ENCODE data around the gene DLX1. TPM values are rescaled to one million over a fixed set of nuclear protein-coding genes. Genes with fewer than 3 reads are reported as not detected.

DLX1 gene
- total and polyA plus RNA-seq, 9 of the 15 experiments (the other 6 are each of a cell fraction or from before 2014, with no cell fraction given), result 1.9 to 26.2 (median 9.6) TPM

DNA sequence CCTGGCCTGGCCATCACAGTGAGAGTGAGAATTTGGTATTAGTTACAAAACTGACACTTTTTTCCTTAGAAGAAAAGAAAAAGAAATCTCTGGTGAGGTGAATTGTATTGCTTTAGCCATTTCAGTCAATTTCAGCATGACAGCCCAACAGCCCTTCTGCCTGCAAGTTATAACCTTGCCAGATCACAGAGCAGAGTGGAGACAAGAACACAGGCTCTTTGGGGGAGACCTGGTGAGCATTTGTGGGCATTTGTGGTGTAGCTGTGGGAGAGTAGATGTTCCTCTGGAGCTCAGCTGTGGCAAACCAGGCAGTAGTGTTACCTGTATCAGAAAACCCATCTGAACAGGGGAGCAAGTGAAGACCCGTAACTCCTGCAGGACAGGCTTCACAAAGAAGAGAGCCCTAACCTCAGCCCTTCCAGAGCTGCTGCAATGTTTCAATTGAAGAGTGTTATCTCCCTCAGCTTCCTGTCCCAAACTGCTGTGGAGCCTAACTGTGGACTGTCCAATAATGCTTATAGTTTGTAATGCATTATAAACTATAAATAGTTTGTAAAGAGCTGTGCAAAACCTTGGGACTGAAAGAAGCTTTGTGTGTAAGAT is 22.8 kb upstream of the DLX1 start (continued):
- TF ChIP-seq ZBTB17 (CRISPR knock-in tag; IDR thresholded peaks at IDR 0.05), result 0 out of 2 replicates have a peak, but pooled peaks have one; percentile 23
- no peak for TF ChIP-seq ZNF699 (CRISPR knock-in tag; IDR thresholded peaks at IDR 0.05; ENCODE audit: insufficient replicate concordance)
- TF ChIP-seq DPF2 (IDR thresholded peaks at IDR 0.05), result no peak
- TF ChIP-seq POLR3G (IDR thresholded peaks at IDR 0.05; ENCODE audit: extremely low read depth, insufficient read length, insufficient replicate concordance), result no peak
- TF ChIP-seq, protein P1, sequence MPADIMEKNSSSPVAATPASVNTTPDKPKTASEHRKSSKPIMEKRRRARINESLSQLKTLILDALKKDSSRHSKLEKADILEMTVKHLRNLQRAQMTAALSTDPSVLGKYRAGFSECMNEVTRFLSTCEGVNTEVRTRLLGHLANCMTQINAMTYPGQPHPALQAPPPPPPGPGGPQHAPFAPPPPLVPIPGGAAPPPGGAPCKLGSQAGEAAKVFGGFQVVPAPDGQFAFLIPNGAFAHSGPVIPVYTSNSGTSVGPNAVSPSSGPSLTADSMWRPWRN (IDR thresholded peaks at IDR 0.05; ENCODE audit: low read depth), result no peak
- TF ChIP-seq, protein P2, sequence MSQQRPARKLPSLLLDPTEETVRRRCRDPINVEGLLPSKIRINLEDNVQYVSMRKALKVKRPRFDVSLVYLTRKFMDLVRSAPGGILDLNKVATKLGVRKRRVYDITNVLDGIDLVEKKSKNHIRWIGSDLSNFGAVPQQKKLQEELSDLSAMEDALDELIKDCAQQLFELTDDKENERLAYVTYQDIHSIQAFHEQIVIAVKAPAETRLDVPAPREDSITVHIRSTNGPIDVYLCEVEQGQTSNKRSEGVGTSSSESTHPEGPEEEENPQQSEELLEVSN (IDR thresholded peaks at IDR 0.05; ENCODE audit: borderline replicate concordance in 1 of 2, extremely low read depth in 1 of 2, insufficient read depth in 1 of 2, insufficient read length in 1 of 2, low read depth in 1 of 2, low read length in 1 of 2, poor library complexity in 1 of 2, severe bottlenecking in 1 of 2), result no peak
- no peak for TF ChIP-seq LEF1 (IDR thresholded peaks at IDR 0.05)
- peak in 1 of 2 experiments; percentile 18; a peak in 1 of 4 replicates for TF ChIP-seq MAZ (CRISPR knock-in tag; conservative IDR thresholded peaks at IDR 0.05 in 1 of 2, IDR thresholded peaks at IDR 0.05 in 1 of 2)
- TF ChIP-seq, protein P3, sequence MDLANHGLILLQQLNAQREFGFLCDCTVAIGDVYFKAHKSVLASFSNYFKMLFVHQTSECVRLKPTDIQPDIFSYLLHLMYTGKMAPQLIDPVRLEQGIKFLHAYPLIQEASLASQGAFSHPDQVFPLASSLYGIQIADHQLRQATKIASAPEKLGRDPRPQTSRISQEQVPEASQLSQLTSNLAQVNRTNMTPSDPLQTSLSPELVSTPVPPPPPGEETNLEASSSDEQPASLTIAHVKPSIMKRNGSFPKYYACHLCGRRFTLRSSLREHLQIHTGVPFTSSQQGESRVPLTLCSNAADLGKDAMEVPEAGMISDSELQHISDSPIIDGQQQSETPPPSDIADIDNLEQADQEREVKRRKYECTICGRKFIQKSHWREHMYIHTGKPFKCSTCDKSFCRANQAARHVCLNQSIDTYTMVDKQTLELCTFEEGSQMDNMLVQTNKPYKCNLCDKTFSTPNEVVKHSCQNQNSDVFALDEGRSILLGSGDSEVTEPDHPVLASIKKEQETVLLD (IDR thresholded peaks at IDR 0.05), result no peak
- TF ChIP-seq PURB (CRISPR knock-in tag; IDR thresholded peaks at IDR 0.05; ENCODE audit: low read depth), result no peak
- no peak for TF ChIP-seq EGR1 (conservative IDR thresholded peaks at IDR 0.05)
- no peak for TF ChIP-seq ETS2 (tag; IDR thresholded peaks at IDR 0.05; ENCODE audit: borderline replicate concordance, poor library complexity, severe bottlenecking)
- TF ChIP-seq, protein P4, sequence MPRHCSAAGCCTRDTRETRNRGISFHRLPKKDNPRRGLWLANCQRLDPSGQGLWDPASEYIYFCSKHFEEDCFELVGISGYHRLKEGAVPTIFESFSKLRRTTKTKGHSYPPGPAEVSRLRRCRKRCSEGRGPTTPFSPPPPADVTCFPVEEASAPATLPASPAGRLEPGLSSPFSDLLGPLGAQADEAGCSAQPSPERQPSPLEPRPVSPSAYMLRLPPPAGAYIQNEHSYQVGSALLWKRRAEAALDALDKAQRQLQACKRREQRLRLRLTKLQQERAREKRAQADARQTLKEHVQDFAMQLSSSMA (CRISPR knock-in tag; IDR thresholded peaks at IDR 0.05), result no peak
- no peak for TF ChIP-seq XRCC5 (IDR thresholded peaks at IDR 0.05; ENCODE audit: low read depth, low read length)
- TF ChIP-seq NELFE (IDR thresholded peaks at IDR 0.05; ENCODE audit: insufficient read depth, insufficient read length), result no peak
- no peak for TF ChIP-seq FOSL1 (tag; conservative IDR thresholded peaks at IDR 0.05)
- TF ChIP-seq, protein P5, sequence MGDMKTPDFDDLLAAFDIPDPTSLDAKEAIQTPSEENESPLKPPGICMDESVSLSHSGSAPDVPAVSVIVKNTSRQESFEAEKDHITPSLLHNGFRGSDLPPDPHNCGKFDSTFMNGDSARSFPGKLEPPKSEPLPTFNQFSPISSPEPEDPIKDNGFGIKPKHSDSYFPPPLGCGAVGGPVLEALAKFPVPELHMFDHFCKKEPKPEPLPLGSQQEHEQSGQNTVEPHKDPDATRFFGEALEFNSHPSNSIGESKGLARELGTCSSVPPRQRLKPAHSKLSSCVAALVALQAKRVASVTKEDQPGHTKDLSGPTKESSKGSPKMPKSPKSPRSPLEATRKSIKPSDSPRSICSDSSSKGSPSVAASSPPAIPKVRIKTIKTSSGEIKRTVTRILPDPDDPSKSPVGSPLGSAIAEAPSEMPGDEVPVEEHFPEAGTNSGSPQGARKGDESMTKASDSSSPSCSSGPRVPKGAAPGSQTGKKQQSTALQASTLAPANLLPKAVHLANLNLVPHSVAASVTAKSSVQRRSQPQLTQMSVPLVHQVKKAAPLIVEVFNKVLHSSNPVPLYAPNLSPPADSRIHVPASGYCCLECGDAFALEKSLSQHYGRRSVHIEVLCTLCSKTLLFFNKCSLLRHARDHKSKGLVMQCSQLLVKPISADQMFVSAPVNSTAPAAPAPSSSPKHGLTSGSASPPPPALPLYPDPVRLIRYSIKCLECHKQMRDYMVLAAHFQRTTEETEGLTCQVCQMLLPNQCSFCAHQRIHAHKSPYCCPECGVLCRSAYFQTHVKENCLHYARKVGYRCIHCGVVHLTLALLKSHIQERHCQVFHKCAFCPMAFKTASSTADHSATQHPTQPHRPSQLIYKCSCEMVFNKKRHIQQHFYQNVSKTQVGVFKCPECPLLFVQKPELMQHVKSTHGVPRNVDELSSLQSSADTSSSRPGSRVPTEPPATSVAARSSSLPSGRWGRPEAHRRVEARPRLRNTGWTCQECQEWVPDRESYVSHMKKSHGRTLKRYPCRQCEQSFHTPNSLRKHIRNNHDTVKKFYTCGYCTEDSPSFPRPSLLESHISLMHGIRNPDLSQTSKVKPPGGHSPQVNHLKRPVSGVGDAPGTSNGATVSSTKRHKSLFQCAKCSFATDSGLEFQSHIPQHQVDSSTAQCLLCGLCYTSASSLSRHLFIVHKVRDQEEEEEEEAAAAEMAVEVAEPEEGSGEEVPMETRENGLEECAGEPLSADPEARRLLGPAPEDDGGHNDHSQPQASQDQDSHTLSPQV (IDR thresholded peaks at IDR 0.05), result peak; percentile 28; the same call in 1 of the 2 replicates
- TF ChIP-seq, protein P6, sequence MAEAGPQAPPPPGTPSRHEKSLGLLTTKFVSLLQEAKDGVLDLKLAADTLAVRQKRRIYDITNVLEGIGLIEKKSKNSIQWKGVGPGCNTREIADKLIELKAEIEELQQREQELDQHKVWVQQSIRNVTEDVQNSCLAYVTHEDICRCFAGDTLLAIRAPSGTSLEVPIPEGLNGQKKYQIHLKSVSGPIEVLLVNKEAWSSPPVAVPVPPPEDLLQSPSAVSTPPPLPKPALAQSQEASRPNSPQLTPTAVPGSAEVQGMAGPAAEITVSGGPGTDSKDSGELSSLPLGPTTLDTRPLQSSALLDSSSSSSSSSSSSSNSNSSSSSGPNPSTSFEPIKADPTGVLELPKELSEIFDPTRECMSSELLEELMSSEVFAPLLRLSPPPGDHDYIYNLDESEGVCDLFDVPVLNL (CRISPR knock-in tag; IDR thresholded peaks at IDR 0.05; ENCODE audit: low read depth), result no peak

All from K562 (cell line).